Measurements from ENCODE around the gene TRAPPC13. TPM values are rescaled to one million over a fixed set of nuclear protein-coding genes. Genes with fewer than 3 reads are reported as not detected.
A peak's percentile ranks its signal among the peaks of the same experiment; 100 is the strongest.

The TRAPPC13 gene

DNA sequence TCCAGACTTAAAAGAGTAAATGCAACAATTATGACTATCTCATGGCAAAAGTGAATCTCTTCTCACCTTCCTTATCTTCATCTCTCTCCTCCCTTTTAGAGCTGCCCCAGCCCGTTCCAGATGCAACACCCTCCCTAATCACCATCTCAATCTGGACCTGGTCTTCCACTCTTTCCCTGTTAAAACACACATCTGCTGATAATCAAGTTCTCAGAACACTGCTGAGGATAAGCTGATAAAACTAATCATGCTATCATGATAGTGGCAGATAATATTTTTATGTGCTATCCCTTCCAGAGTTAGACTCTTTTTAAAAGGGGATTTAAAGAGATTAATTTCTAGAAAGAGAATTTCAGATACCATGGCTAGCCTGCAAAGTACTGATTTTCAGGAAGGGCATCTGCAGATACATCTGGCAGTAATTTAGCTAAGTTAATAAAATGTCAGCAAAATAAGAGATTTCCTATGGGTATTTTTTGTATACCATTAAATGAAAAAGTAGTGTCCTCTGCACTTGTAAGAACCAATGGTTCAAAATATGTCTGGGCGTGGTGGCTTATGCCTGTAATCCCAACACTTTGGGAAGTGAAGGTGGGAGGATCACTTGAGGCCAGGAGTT is 79.9 kb downstream of the TRAPPC13 start:
- Histone ChIP-seq H3K9ac (ENCODE audit: low read length) (no peak overlapping the region), H3K56ac (ENCODE audit: low read length) (no peak overlapping the region), H3K36me3 (ENCODE audit: control insufficient read depth, insufficient read depth, low read length) (no peaks in the 10 kb centered on the region), H3K79me1 (ENCODE audit: low read length) (no peaks in the 10 kb centered on the region), H2BK5ac (ENCODE audit: low read length) (no peak overlapping the region), H3K27ac (ENCODE audit: low read depth, low read length) (no peak overlapping the region), H3K4ac (ENCODE audit: low read depth, low read length) (no peak overlapping the region), H2AK5ac (ENCODE audit: low read length) (no peak overlapping the region), H3K18ac (ENCODE audit: low read length) (no peak overlapping the region), H3K4me1 (ENCODE audit: control insufficient read depth, low read depth, low read length) (no peaks in the 10 kb centered on the region), H2BK15ac (replicated peaks; ENCODE audit: low read depth) (no peak overlapping the region), H2BK120ac (ENCODE audit: low read depth, low read length) (no peak overlapping the region), H3K79me2 (ENCODE audit: control insufficient read depth, insufficient read depth, low read length) (no peaks in the 10 kb centered on the region), H3K4me2 (ENCODE audit: low read length) (no peak overlapping the region), H3K27me3 (ENCODE audit: insufficient read depth, low read length, poor library complexity) (no peaks in the 10 kb centered on the region), H4K8ac (ENCODE audit: low read depth, low read length) (no peak overlapping the region), H3K4me3 (ENCODE audit: low read length) (no peak overlapping the region), H4K5ac (ENCODE audit: low read length) (no peak overlapping the region), H3K23ac (ENCODE audit: low read length) (no peak overlapping the region)
- peak; percentile 92 for DNase-seq
- no CpG with 5 or more reads among the region's 2 CpGs for WGBS (ENCODE audit: extremely low coverage, insufficient coverage, low lambda C conversion rate)

DNA sequence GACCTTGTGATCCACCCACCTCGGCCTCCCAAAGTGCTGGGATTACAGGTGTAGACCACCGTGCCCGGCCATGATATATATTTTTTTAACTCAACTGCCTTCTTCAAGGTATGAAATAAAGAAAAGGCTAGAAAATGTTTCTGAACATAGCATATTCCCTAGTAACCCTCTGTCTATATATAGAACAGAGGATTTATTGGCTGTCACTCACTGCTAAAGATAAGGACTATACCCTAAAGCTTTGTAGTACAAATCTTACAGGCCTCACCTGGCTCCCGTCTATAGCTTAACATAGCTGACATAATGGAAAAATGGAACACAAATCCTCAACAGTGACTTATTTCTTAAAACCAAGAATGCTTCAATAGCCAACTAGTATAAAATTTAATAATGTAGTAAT is 82.8 kb downstream of the TRAPPC13 start:
- Histone ChIP-seq H3K27me3 (ENCODE audit: insufficient read depth, low read length, poor library complexity) (no peaks in the 10 kb centered on the region), H3K4me2 (ENCODE audit: low read length) (no peak overlapping the region), H2AK5ac (ENCODE audit: low read length) (no peak overlapping the region), H3K79me1 (ENCODE audit: low read length) (no peaks in the 10 kb centered on the region), H3K9ac (ENCODE audit: low read length) (no peak overlapping the region), H3K18ac (ENCODE audit: low read length) (no peak overlapping the region), H3K4me3 (ENCODE audit: low read length) (no peak overlapping the region), H3K4ac (ENCODE audit: low read depth, low read length) (no peak overlapping the region), H2BK5ac (ENCODE audit: low read length) (no peak overlapping the region), H2BK120ac (ENCODE audit: low read depth, low read length) (no peak overlapping the region), H3K4me1 (ENCODE audit: control insufficient read depth, low read depth, low read length) (no peaks in the 10 kb centered on the region), H3K23ac (ENCODE audit: low read length) (no peak overlapping the region), H4K5ac (ENCODE audit: low read length) (no peak overlapping the region), H4K8ac (ENCODE audit: low read depth, low read length) (no peak overlapping the region), H3K56ac (ENCODE audit: low read length) (no peak overlapping the region), H2BK15ac (replicated peaks; ENCODE audit: low read depth) (no peak overlapping the region), H3K27ac (ENCODE audit: low read depth, low read length) (no peak overlapping the region), H3K36me3 (ENCODE audit: control insufficient read depth, insufficient read depth, low read length) (peaks cover 1% of the 10 kb centered on the region), H3K79me2 (ENCODE audit: control insufficient read depth, insufficient read depth, low read length) (no peaks in the 10 kb centered on the region)
- no peak for DNase-seq
- WGBS (ENCODE audit: extremely low coverage, insufficient coverage, low lambda C conversion rate) = no CpG with 5 or more reads among the region's 4 CpGs

DNA sequence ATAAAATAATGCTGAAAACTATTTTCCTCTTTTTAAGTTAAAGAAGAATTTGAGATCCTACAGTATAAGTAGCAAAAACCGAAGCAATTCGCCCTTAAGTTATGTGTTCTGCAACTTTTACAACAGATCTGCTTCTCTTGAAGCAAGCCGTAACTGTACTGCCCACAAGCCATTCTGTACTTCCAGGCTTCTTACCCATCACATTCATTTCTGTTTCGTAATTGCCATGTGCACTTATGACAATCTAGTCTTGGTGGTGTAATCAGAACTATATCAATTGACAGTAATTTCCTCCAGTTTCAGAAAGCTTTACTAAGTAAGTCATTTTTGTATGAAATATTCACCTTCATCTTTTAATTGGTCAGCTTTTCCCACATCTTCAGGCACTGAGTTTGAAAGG is 83.3 kb downstream of the TRAPPC13 start:
- Histone ChIP-seq H4K5ac (ENCODE audit: low read length) (no peak overlapping the region), H3K4me1 (ENCODE audit: control insufficient read depth, low read depth, low read length) (no peaks in the 10 kb centered on the region), H2BK120ac (ENCODE audit: low read depth, low read length) (no peak overlapping the region), H3K27ac (ENCODE audit: low read depth, low read length) (no peak overlapping the region), H3K79me1 (ENCODE audit: low read length) (no peaks in the 10 kb centered on the region), H3K36me3 (ENCODE audit: control insufficient read depth, insufficient read depth, low read length) (peaks cover 1% of the 10 kb centered on the region), H3K18ac (ENCODE audit: low read length) (no peak overlapping the region), H3K4ac (ENCODE audit: low read depth, low read length) (no peak overlapping the region), H2BK15ac (replicated peaks; ENCODE audit: low read depth) (no peak overlapping the region), H3K23ac (ENCODE audit: low read length) (no peak overlapping the region), H4K8ac (ENCODE audit: low read depth, low read length) (no peak overlapping the region), H2AK5ac (ENCODE audit: low read length) (no peak overlapping the region), H3K56ac (ENCODE audit: low read length) (no peak overlapping the region), H3K79me2 (ENCODE audit: control insufficient read depth, insufficient read depth, low read length) (no peaks in the 10 kb centered on the region), H3K4me3 (ENCODE audit: low read length) (no peak overlapping the region), H3K9ac (ENCODE audit: low read length) (no peak overlapping the region), H3K4me2 (ENCODE audit: low read length) (no peak overlapping the region), H2BK5ac (ENCODE audit: low read length) (no peak overlapping the region), H3K27me3 (ENCODE audit: insufficient read depth, low read length, poor library complexity) (no peaks in the 10 kb centered on the region)
- WGBS (ENCODE audit: extremely low coverage, insufficient coverage, low lambda C conversion rate) = no CpG with 5 or more reads among the region's 4 CpGs
- no peak for DNase-seq

Small RNAs within 50 kb of the gene (small RNA-seq; reads per million reads assigned to genes)
- not detected for gene RNU6-540P (ENCODE audit: insufficient read depth)

Measured in mesendoderm (in vitro differentiated cells).